A673 (cell line): ENCODE measurements around the gene CFAP61. TPM values are rescaled to one million over a fixed set of nuclear protein-coding genes. Genes with fewer than 3 reads are reported as not detected.

Source experiments
- BruUV-seq: library from RNA; stranded (reverse); fragments of 400-500 nt; replicated peaks from 2 replicates; lab custom pipeline; 2021; lab: Mats Ljungman, UMichigan
- CTCF ChIA-PET: fragments of 300-600 bp; sonication (Branson Sonifier 250); formaldehyde crosslinking; loops from one replicate; lab custom pipeline; 2022; ENCODE audit warnings: antibody characterized with exemption; lab: Charles Lee
- POLR2A ChIA-PET: fragments of 300-600 bp; sonication (Branson Sonifier 250); formaldehyde crosslinking; loops from one replicate; lab custom pipeline; 2022; ENCODE audit warnings: antibody characterized with exemption; ENCODE audit not compliant: low non-redundant PET; lab: Charles Lee
- DNase-seq: peaks from one replicate; pipeline ENCODE4 v3.0.0-alpha.2; 2015; ENCODE audit warnings: low spot score
- H3K27ac ChIP-seq: fragments of 200-600 bp; sonication (generic); 2 replicates; pipeline ENCODE4 v1.5.1; 2016; ENCODE audit warnings: mixed run types, low read depth, mild to moderate bottlenecking, mixed read lengths, antibody characterized with exemption, low read length; ENCODE audit not compliant: poor library complexity, severe bottlenecking
- H3K27me3 ChIP-seq: fragments of 200-600 bp; sonication (generic); replicated peaks from 2 replicates; pipeline ENCODE4 v1.6.1; 2017; ENCODE audit warnings: mixed run types, low read depth, mild to moderate bottlenecking, mixed read lengths, antibody characterized with exemption, low read length; ENCODE audit not compliant: insufficient read depth, poor library complexity
- H3K36me3 ChIP-seq: fragments of 200-600 bp; sonication (generic); 2 replicates; pipeline ENCODE4 v1.6.1; 2016; ENCODE audit warnings: mixed run types, mild to moderate bottlenecking, mixed read lengths, antibody characterized with exemption, low read length; ENCODE audit not compliant: insufficient read depth, poor library complexity, severe bottlenecking
- H3K4me1 ChIP-seq: fragments of 200-600 bp; sonication (generic); 2 replicates; pipeline ENCODE4 v1.6.1; 2017; ENCODE audit warnings: mixed run types, mild to moderate bottlenecking, mixed read lengths, antibody characterized with exemption, low read length; ENCODE audit not compliant: insufficient read depth, poor library complexity, severe bottlenecking
- H3K4me3 ChIP-seq: fragments of 200-600 bp; sonication (generic); 2 replicates; pipeline ENCODE4 v1.5.1; 2016; ENCODE audit warnings: low read depth, mixed run types, mild to moderate bottlenecking, mixed read lengths, low read length; ENCODE audit not compliant: poor library complexity, severe bottlenecking
- H3K9me3 ChIP-seq: fragments of 200-600 bp; sonication (generic); 2 replicates; pipeline ENCODE4 v1.6.1; 2016; ENCODE audit warnings: mixed run types, low read depth, mild to moderate bottlenecking, mixed read lengths, antibody characterized with exemption, low read length; ENCODE audit not compliant: poor library complexity, severe bottlenecking
- CTCF ChIP-seq: fragments of 300-800, 200-600 bp; sonication (generic); conservative IDR thresholded peaks from 2 replicates; pipeline ENCODE4 v1.5.1; 2017; ENCODE audit warnings: low read depth, mild to moderate bottlenecking, antibody characterized with exemption, low read length, moderate library complexity, mixed read lengths
- EZH2 ChIP-seq: fragments of 200-600 bp; sonication (generic); IDR thresholded peaks from 2 replicates; pipeline ENCODE4 v1.6.1; 2017; ENCODE audit warnings: borderline replicate concordance, low read depth, mild to moderate bottlenecking, mixed read lengths, antibody characterized with exemption, low read length; ENCODE audit not compliant: poor library complexity, severe bottlenecking
- intact Hi-C: fragments of 100-400 bp; cut with micrococcal nuclease; formaldehyde crosslinking; loops from one replicate; pipeline ENCODE4 v1.10.0; 2022; ENCODE audit not compliant: unreplicated experiment
- total RNA-seq: library from RNA; stranded (reverse); gene quantifications from 2 replicates; pipeline ENCODE4 v1.2.3, GENCODE V29; 2021

CFAP61 gene
- total RNA-seq, 1 experiment from 2014 or later = not detected

DNA sequence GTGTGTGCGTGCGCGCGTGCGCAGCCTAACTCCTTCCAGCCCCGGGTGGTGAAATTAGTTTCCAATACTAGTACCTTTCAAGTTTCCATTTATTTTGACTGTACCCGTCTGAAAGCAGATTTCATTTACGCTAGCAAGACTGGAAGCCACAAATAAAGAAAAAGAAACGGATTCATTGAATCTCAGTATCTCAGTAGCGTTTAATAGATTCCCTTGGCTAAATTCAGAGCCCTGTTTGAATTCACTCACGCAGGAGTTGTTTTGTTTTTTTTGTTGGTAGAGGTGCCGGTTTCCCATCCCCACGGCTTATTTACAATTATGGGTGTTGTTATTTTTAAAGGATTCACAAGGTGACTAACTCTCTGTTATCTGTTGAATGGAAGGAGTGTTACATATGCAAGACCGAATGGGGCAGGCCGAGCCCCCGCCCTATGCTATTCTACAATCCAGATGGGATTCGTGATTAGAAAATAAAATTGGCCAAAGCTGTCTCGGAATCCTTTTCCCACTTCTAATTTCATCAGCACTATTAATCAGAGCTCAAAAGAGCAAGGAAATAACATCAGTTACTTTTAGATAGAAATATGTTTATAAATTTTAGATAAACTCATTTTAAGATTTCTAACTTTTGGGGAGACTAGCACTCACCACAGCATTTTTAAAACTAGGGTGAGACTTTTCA is 313.3 kb downstream of the CFAP61 start:
- Histone ChIP-seq H3K4me3 (no peak overlapping the region), H3K27ac (no peak overlapping the region), H3K27me3 (peaks cover 95% of the 10 kb centered on the region), H3K36me3 (no peaks in the 10 kb centered on the region), H3K9me3 (no peaks in the 10 kb centered on the region), H3K4me1 (peaks cover 16% of the 10 kb centered on the region)
- POLR2A ChIA-PET = no interaction called here
- BruUV-seq = no TSS peak
- TF ChIP-seq CTCF (no peak), EZH2 (no peak)
- intact Hi-C loops = no loop called here
- no peak for DNase-seq
- CTCF ChIA-PET = no interaction called here

- BruUV-seq = no TSS peak
- intact Hi-C loops = no loop called here
- H3K4me3 ChIP-seq = no peak overlapping the region
- H3K36me3 ChIP-seq = no peaks in the 10 kb centered on the region
- H3K27ac ChIP-seq = no peak overlapping the region
- peaks cover 95% of the 10 kb centered on the region for H3K27me3 ChIP-seq
- POLR2A ChIA-PET = no interaction called here
- no peaks in the 10 kb centered on the region for H3K9me3 ChIP-seq
- TF ChIP-seq CTCF (no peak), EZH2 (no peak)
- no peak for DNase-seq
- CTCF ChIA-PET = no interaction called here
- peaks cover 16% of the 10 kb centered on the region for H3K4me1 ChIP-seq
Measured at GRCh38 chr20:20366551-20366875, 314.2 kb downstream of the CFAP61 start.

DNA sequence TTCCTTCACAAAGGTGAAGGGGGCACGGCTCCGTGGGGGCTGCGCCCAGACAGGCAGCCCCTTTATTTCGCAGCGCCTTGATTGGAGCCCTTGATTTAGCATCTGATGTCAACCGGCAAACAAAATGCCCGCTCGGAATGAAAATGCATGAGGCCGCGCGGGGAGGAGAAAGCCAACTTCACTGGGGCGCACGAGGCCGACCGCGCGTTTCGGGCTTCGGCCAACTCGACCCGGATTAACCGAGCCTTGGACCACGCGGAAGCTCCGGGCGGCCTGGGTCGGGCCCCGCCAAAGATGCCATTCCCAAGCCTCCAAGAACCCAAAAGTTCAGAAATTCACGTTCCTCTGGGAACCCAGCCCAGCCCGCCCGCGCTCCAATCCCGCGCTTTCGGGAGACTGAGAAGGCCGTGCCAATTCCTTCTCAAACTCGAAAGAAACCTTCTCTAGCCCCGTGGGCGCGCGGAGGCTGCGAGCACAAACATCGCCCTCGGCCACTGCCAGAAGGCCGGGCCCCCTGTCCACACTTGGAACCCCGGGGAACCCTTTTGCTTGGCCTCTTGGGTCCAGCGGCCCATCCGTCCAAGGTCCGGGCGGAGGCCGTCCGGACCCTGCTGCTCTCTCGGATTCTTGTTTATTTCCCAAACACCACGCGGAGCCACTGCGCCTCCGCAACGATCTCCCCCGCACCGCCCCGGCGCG is 314.7 kb downstream of the CFAP61 start:
- CTCF ChIA-PET = no interaction called here
- no peak overlapping the region for H3K27ac ChIP-seq
- peak; percentile 29 for DNase-seq
- POLR2A ChIA-PET = no interaction called here
- H3K27me3 ChIP-seq = peaks cover 95% of the 10 kb centered on the region
- intact Hi-C loops = no loop called here
- H3K36me3 ChIP-seq = no peaks in the 10 kb centered on the region
- peaks cover 16% of the 10 kb centered on the region for H3K4me1 ChIP-seq
- H3K9me3 ChIP-seq = no peaks in the 10 kb centered on the region
- no TSS peak for BruUV-seq
- TF ChIP-seq CTCF (no peak), EZH2 (peak; percentile 96)
- H3K4me3 ChIP-seq = peak overlapping the region; percentile 30
